SK-N-SH (cell line): ENCODE data around the gene B3GAT3. TPM values are rescaled to one million over a fixed set of nuclear protein-coding genes. Genes with fewer than 3 reads are reported as not detected.

Experiments
- CTCF ChIA-PET: fragments of 300-600, 350-600 bp; formaldehyde crosslinking; extraction: SDS; loops from one replicate; lab custom pipeline; 2021; lab: Yijun Ruan, JAX
- POLR2A ChIA-PET: fragments of 350-600 bp; sonication (Branson Sonifier 250); formaldehyde crosslinking; extraction: SDS; loops from one replicate; lab custom pipeline; 2020; ENCODE audit warnings: antibody characterized with exemption, inconsistent platforms; lab: Yijun Ruan, JAX
- DNase-seq: peaks from one replicate; pipeline ENCODE4 v3.0.0; 2012
- H2AFZ ChIP-seq: fragments of 200-600 bp; sonication (generic); 2 replicates; pipeline ENCODE4 v1.8.1; 2016; ENCODE audit warnings: antibody characterized with exemption, mild to moderate bottlenecking, low read depth
- H3F3A ChIP-seq: fragments of 200-600 bp; sonication (generic); replicated peaks from 2 replicates; pipeline ENCODE3; 2016; ENCODE audit warnings: antibody characterized with exemption, mild to moderate bottlenecking; ENCODE audit not compliant: insufficient read depth
- H3K27ac ChIP-seq, 2 experiments: fragments of 200-500 bp in 1 of 2; fragments of 200-600 bp in 1 of 2; sonication (Bioruptor generic) in 1 of 2; sonication (generic), shearing (Covaris generic) in 1 of 2; 2 replicates each; pipeline versions ENCODE4 v1.5.1 to v1.6.1; 2014 to 2016; ENCODE audit warnings: low read depth in 2 of 2, inconsistent platforms in 1 of 2, low read length in 1 of 2, mild to moderate bottlenecking in 1 of 2, mixed read lengths in 1 of 2
- H3K27me3 ChIP-seq: fragments of 200-600 bp; sonication (generic), shearing (Covaris generic); 2 replicates; pipeline ENCODE4 v1.6.1; 2016; ENCODE audit warnings: mixed run types; ENCODE audit not compliant: insufficient read depth
- H3K36me3 ChIP-seq, 2 experiments: fragments of 200-500 bp in 1 of 2; fragments of 200-600 bp in 1 of 2; sonication (Bioruptor generic) in 1 of 2; sonication (generic) in 1 of 2; replicated peaks in 1 of 2; 2 replicates each; pipeline versions ENCODE3 to v1.5.1; 2014 to 2016; ENCODE audit warnings: low read length in 1 of 2, mild to moderate bottlenecking in 1 of 2; ENCODE audit not compliant: insufficient read depth in 2 of 2, control insufficient read depth in 1 of 2
- H3K4me1 ChIP-seq, 2 experiments: fragments of 200-500 bp in 1 of 2; fragments of 200-600 bp in 1 of 2; sonication (Bioruptor generic) in 1 of 2; sonication (generic), shearing (Covaris generic) in 1 of 2; 2 replicates each; pipeline versions ENCODE4 v1.5.1 to v1.6.1; 2014 to 2016; ENCODE audit warnings: low read depth in 1 of 2, low read length in 1 of 2, mixed run types in 1 of 2; ENCODE audit not compliant: insufficient read depth in 2 of 2, control insufficient read depth in 1 of 2
- H3K4me2 ChIP-seq: fragments of 200-600 bp; sonication (generic), shearing (Covaris generic); 2 replicates; pipeline ENCODE4 v1.6.1; 2017; ENCODE audit warnings: mixed run types
- H3K4me3 ChIP-seq, 2 experiments: fragments of 200-500 bp in 1 of 2; fragments of 200-600 bp in 1 of 2; sonication (Bioruptor generic) in 1 of 2; sonication (generic), shearing (Covaris generic) in 1 of 2; 2 replicates each; pipeline versions ENCODE4 v1.5.1 to v1.8.1; 2014 to 2016; ENCODE audit warnings: low read depth in 2 of 2, inconsistent platforms in 1 of 2, low read length in 1 of 2, mild to moderate bottlenecking in 1 of 2, mixed read lengths in 1 of 2, moderate library complexity in 1 of 2
- H3K79me2 ChIP-seq: fragments of 200-600 bp; sonication (generic); 2 replicates; pipeline ENCODE4 v1.8.1; 2017; ENCODE audit warnings: mild to moderate bottlenecking; ENCODE audit not compliant: insufficient read depth
- H3K9ac ChIP-seq: fragments of 200-600 bp; sonication (generic); 2 replicates; pipeline ENCODE4 v1.6.1; 2017; ENCODE audit warnings: mixed run types
- H3K9me2 ChIP-seq: fragments of 200-600 bp; sonication (generic); 2 replicates; pipeline ENCODE4 v1.6.1; 2017; ENCODE audit warnings: mixed run types
- H3K9me3 ChIP-seq: fragments of 200-600 bp; sonication (generic); 2 replicates; pipeline ENCODE4 v1.6.1; 2017; ENCODE audit warnings: mixed run types, mild to moderate bottlenecking, moderate library complexity
- H4K20me1 ChIP-seq: fragments of 200-600 bp; sonication (generic); 2 replicates; pipeline ENCODE4 v1.6.1; 2017; ENCODE audit warnings: mild to moderate bottlenecking, mixed run types; ENCODE audit not compliant: insufficient read depth
- CHD2 ChIP-seq: fragments of 150-350 bp; IDR thresholded peaks from 2 replicates; pipeline ENCODE4 v1.6.1; 2018; ENCODE audit warnings: low read length; ENCODE audit not compliant: partially characterized antibody
- EZH2phosphoT487 ChIP-seq: fragments of 200-600 bp; sonication (generic); IDR thresholded peaks from 2 replicates; pipeline ENCODE4 v1.6.1; 2017; ENCODE audit warnings: low read depth, mixed run types, mild to moderate bottlenecking, antibody characterized with exemption, moderate library complexity, borderline replicate concordance
- FOSL2 ChIP-seq: IDR thresholded peaks from 2 replicates; pipeline ENCODE4 v1.4.0; 2012; ENCODE audit warnings: low read depth, mild to moderate bottlenecking, moderate library complexity, borderline replicate concordance
- GATA2 ChIP-seq: sonication (generic); formaldehyde crosslinking; IDR thresholded peaks from 2 replicates; pipeline ENCODE4 v1.5.0; 2020; ENCODE audit warnings: mild to moderate bottlenecking, missing genetic modification reagents
- MEF2A ChIP-seq: IDR thresholded peaks from 2 replicates; pipeline ENCODE4 v1.4.0; 2012; ENCODE audit warnings: low read depth, borderline replicate concordance
- NFIC ChIP-seq: IDR thresholded peaks from 2 replicates; pipeline ENCODE4 v1.4.0; 2012; ENCODE audit warnings: borderline replicate concordance
- NRF1 ChIP-seq: IDR thresholded peaks from 2 replicates; pipeline ENCODE4 v1.6.1; 2012; ENCODE audit warnings: low read depth, mild to moderate bottlenecking, low read length
- POLR2AphosphoS5 ChIP-seq: IDR thresholded peaks from 2 replicates; pipeline ENCODE4 v1.6.1; 2012; ENCODE audit warnings: low read depth, low read length
- RAD21 ChIP-seq: IDR thresholded peaks from 2 replicates; pipeline ENCODE4 v1.6.1; 2012; ENCODE audit warnings: mild to moderate bottlenecking, low read length
- RCOR1 ChIP-seq: fragments of 150-350 bp; IDR thresholded peaks from 2 replicates; pipeline ENCODE4 v1.6.1; 2017; ENCODE audit warnings: antibody characterized with exemption, low read length
- RFX5 ChIP-seq: IDR thresholded peaks from 2 replicates; pipeline ENCODE4 v1.6.1; 2012; ENCODE audit warnings: mild to moderate bottlenecking, improper control_type of control experiment, low read length
- SIN3A ChIP-seq: IDR thresholded peaks from 2 replicates; pipeline ENCODE4 v1.6.1; 2012; ENCODE audit warnings: low read depth, mild to moderate bottlenecking, low read length, moderate library complexity, borderline replicate concordance
- TCF12 ChIP-seq: IDR thresholded peaks from 2 replicates; pipeline ENCODE4 v1.4.0; 2012
- WGBS: methylation state at CpG from one replicate; pipeline ENCODE4 v1.1.6; 2017; ENCODE audit warnings: low lambda C conversion rate; 5-methylcytosine and 5-hydroxymethylcytosine counted together
- polyA plus RNA-seq, 3 experiments: library from polyadenylated mRNA; depleted of rRNA; stranded (reverse); fragments of >200 nt; gene quantifications; 2 replicates each; pipeline ENCODE4 v1.2.3, GENCODE V29; 2012
- TF ChIP-seq, protein P1 (sequence below): fragments of 150-350 bp; IDR thresholded peaks from 2 replicates; pipeline ENCODE4 v1.6.1; 2017; ENCODE audit warnings: antibody characterized with exemption, low read length, low read depth, borderline replicate concordance
- TF ChIP-seq, protein P2 (sequence below): IDR thresholded peaks from 2 replicates; pipeline ENCODE4 v1.4.0; 2012; ENCODE audit warnings: low read depth, borderline replicate concordance
- TF ChIP-seq, protein P3 (sequence below): IDR thresholded peaks from 2 replicates; pipeline ENCODE4 v1.4.0; 2012; ENCODE audit warnings: low read depth, borderline replicate concordance
- TF ChIP-seq, protein P4 (sequence below): IDR thresholded peaks from 2 replicates; pipeline ENCODE4 v1.6.1; 2012; ENCODE audit warnings: mild to moderate bottlenecking, low read depth, low read length, moderate library complexity

B3GAT3 gene
- polyA plus RNA-seq, 1 of the 3 experiments (the other 2 are of a cell fraction), result 104 TPM

DNA sequence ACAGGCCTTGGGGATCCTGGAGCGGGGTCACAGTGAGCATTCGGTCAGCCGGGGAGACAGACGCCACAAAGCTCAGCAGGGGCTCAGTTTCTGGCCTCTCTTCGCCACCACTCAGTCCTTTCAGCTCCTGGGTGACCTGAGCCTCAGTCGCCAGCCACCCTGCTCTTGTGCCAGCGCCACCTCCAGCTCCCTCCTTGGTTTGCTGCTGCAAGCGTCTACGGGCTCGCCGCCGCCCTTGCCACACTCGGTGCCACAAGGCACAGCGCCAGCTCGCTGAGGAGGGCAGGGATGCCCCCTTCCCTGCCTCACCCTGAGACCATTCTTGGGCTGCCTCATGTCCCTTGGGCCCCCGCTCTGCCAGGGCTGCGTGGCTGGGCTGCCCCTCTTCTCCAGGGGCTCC is 46.6 kb downstream of the B3GAT3 start:
- POLR2A ChIA-PET, result interaction anchor here (0.9 to 2.0 kb wide), 4 partner anchors 10 to 90 kb away, joined by 3 to 47 read pairs (median 10); partner anchors contain the start of genes C11orf98, CSKMT and TUT1
- TF ChIP-seq RAD21, result no peak
- TF ChIP-seq, protein P1, sequence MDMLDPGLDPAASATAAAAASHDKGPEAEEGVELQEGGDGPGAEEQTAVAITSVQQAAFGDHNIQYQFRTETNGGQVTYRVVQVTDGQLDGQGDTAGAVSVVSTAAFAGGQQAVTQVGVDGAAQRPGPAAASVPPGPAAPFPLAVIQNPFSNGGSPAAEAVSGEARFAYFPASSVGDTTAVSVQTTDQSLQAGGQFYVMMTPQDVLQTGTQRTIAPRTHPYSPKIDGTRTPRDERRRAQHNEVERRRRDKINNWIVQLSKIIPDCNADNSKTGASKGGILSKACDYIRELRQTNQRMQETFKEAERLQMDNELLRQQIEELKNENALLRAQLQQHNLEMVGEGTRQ, result no peak
- no peak for TF ChIP-seq TCF12
- no peak for TF ChIP-seq NFIC
- TF ChIP-seq, protein P2, sequence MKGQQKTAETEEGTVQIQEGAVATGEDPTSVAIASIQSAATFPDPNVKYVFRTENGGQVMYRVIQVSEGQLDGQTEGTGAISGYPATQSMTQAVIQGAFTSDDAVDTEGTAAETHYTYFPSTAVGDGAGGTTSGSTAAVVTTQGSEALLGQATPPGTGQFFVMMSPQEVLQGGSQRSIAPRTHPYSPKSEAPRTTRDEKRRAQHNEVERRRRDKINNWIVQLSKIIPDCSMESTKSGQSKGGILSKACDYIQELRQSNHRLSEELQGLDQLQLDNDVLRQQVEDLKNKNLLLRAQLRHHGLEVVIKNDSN, result no peak
- TF ChIP-seq RCOR1, result no peak
- TF ChIP-seq SIN3A, result no peak
- no peak for TF ChIP-seq FOSL2
- no peak for TF ChIP-seq POLR2AphosphoS5
- no peak for TF ChIP-seq CHD2
- TF ChIP-seq, protein P3, sequence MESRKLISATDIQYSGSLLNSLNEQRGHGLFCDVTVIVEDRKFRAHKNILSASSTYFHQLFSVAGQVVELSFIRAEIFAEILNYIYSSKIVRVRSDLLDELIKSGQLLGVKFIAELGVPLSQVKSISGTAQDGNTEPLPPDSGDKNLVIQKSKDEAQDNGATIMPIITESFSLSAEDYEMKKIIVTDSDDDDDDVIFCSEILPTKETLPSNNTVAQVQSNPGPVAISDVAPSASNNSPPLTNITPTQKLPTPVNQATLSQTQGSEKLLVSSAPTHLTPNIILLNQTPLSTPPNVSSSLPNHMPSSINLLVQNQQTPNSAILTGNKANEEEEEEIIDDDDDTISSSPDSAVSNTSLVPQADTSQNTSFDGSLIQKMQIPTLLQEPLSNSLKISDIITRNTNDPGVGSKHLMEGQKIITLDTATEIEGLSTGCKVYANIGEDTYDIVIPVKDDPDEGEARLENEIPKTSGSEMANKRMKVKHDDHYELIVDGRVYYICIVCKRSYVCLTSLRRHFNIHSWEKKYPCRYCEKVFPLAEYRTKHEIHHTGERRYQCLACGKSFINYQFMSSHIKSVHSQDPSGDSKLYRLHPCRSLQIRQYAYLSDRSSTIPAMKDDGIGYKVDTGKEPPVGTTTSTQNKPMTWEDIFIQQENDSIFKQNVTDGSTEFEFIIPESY, result no peak
- TF ChIP-seq RFX5, result no peak
- no peak for TF ChIP-seq EZH2phosphoT487
- TF ChIP-seq, protein P4, sequence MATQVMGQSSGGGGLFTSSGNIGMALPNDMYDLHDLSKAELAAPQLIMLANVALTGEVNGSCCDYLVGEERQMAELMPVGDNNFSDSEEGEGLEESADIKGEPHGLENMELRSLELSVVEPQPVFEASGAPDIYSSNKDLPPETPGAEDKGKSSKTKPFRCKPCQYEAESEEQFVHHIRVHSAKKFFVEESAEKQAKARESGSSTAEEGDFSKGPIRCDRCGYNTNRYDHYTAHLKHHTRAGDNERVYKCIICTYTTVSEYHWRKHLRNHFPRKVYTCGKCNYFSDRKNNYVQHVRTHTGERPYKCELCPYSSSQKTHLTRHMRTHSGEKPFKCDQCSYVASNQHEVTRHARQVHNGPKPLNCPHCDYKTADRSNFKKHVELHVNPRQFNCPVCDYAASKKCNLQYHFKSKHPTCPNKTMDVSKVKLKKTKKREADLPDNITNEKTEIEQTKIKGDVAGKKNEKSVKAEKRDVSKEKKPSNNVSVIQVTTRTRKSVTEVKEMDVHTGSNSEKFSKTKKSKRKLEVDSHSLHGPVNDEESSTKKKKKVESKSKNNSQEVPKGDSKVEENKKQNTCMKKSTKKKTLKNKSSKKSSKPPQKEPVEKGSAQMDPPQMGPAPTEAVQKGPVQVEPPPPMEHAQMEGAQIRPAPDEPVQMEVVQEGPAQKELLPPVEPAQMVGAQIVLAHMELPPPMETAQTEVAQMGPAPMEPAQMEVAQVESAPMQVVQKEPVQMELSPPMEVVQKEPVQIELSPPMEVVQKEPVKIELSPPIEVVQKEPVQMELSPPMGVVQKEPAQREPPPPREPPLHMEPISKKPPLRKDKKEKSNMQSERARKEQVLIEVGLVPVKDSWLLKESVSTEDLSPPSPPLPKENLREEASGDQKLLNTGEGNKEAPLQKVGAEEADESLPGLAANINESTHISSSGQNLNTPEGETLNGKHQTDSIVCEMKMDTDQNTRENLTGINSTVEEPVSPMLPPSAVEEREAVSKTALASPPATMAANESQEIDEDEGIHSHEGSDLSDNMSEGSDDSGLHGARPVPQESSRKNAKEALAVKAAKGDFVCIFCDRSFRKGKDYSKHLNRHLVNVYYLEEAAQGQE, result no peak
- no peak for TF ChIP-seq MEF2A
- TF ChIP-seq NRF1, result no peak
- TF ChIP-seq GATA2 (CRISPR knock-in tag), result no peak
- peaks cover 53% of the 10 kb centered on the region for H3K79me2 ChIP-seq
- H3K4me3 ChIP-seq, result peak overlapping the region in 1 of 2 experiments; percentile 63; a peak in 1 of 4 replicates
- no peaks in the 10 kb centered on the region for H3K27me3 ChIP-seq
- CTCF ChIA-PET, result interaction anchor here (0.7 to 1.8 kb wide), 4 partner anchors 14 to 37 kb away, joined by 3 to 5 read pairs (median 3); no protein-coding TSS in a partner anchor
- H2AFZ ChIP-seq, result no peak overlapping the region
- 90% methylated on average over 5 of the region's 17 CpGs for WGBS
- no peaks in the 10 kb centered on the region for H3K9me2 ChIP-seq
- peak overlapping the region; percentile 83 to 87; a peak in 2 of 4 replicates for H3K27ac ChIP-seq
- H3K4me1 ChIP-seq, result peaks cover 19 to 28% of the 10 kb centered on the region in 2 experiments; a peak in 3 of 4 replicates
- peaks cover 34 to 54% of the 10 kb centered on the region in 2 experiments for H3K36me3 ChIP-seq
- peaks cover 22% of the 10 kb centered on the region for H4K20me1 ChIP-seq
- peak overlapping the region; percentile 80 for H3K4me2 ChIP-seq
- no peak for DNase-seq
- peaks cover 10% of the 10 kb centered on the region for H3F3A ChIP-seq
- no peaks in the 10 kb centered on the region for H3K9me3 ChIP-seq
- peak overlapping the region; percentile 82 for H3K9ac ChIP-seq
